IPS-NIHi7 (cell line): Measurements from ENCODE around the gene CXXC4.

Source experiments
- DNase-seq: peaks from one replicate; pipeline ENCODE4 v3.0.0; 2012; ENCODE audit warnings: mixed read lengths; ENCODE audit errors: extremely low spot score

Gene CXXC4

DNA sequence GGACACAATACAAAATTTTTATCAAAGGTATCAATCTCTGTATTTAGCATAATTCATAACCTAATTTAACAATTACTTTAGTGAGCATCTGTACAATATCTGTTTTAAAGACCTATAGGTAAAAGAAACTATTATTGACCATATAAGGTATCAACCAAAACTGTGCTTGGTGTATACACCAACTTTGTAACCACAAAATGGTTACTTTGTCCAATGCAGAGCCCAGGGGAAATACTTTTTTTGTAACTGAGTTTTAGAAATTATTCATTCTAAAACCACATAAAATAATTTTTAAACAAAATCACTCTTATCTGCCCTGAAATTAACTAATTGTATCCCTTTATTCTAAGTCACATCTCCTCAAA is 5.0 kb downstream of the CXXC4 start:
- no peak for DNase-seq

DNA sequence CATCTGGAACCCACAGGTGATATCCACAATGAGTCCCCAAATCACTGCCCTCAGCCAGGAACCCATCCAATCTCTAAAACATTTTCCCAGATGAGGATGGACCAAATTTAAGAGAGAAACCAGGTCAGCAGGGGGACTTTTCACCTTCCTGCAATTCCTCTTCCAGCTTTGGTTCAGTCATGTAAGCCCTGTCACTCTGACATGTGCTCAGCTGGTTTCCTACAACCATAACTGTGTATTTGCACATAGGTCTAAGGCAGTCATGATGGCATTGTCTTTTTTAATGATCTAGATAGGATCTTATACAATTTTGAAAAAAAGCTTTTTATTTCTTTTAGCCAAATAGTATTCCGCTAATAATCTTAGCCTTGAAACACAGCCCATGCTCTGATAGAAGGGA is 6.5 kb downstream of the CXXC4 start:
- no peak for DNase-seq

DNA sequence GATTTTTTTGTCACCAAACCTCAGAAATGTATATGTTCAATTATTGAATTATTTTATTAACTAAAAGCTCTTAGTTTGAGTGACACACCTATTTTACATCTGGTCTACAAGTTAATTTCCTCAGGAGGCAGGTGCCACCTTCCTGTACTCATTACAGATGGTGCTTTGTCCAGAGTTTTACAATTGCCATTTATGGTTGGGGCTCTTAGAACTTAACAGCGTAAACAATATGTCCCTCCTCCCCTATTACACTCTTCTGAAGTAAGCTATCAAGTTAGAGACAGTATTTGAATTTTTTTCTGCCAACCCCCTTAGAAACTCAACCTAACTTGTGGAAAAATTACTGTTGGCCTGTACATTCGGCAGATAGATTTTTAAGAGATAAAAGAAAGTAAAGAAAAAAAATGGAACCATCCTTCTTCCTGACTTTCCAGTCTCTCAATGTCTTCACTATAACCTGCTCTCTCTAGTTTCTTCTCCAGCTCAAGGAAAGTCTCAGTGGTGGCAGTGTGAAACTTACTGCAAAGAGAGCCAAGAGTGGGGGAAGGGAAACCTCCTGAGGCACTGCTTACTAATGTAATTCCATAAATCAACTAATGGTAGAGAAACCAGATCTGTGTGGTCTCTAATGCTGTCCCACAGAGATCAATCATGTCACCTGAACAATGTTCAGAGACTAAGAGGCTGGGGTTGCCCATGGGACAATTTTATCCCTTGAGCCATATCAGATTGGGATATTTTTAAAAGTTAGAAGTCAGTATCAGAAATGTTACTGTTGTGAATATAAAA is 7.8 kb downstream of the CXXC4 start:
- no peak for DNase-seq

DNA sequence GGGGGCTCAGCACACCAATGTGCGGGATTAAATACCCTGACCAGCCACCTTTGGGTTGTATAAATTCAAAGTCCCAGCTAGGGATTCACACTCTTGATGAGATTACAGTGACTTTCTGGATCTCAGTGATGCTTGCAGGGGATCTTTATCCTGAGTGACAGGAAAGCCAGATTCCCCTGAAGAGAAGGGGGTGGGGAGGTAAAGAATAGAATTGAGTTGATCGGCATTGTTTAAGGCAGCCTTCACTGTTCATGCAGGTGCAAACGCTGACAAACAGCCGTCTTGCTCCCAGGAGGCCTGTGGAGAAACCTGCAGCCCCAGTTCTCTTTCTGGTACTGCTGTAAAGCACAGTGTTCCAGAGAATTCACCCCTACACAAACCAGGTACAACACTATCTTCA is 19.0 kb downstream of the CXXC4 start:
- DNase-seq: peak; percentile 12

DNA sequence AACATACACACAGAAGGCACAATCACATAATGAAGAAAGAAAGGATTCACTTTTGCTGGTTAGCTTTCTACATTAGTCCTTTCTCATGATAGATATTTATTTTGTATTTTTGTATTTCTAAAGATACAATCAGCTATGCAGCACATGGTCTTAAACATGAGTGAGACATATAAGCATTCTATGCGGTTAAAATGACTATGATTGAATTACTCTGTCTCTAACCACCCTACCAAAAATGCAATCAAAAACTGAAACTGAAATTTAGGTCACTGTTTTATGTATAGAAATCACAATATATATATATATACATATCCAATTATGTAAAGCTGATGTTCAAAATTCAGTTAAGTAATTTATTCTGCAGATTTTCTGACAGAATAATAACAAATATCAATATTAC is 21.9 kb downstream of the CXXC4 start:
- DNase-seq: no peak

DNA sequence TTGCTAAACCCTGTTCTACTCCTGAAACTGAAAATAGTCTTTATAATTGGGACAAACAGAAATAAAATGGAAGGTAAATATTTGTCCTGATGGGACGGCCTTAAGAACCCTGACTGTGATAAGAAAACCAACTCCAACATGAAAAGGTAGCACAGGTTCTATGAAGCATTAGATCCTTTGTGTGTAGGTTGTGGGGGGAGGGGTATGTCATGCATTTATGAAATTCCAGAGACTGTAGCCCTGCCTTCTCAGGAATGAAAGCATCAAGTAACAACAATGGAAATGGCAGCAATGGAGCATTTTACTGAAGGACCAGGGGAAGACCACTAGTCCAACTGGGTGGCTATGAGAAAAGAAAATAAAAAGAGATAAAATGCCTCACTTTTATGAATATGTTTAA is 23.9 kb downstream of the CXXC4 start:
- DNase-seq: no peak

DNA sequence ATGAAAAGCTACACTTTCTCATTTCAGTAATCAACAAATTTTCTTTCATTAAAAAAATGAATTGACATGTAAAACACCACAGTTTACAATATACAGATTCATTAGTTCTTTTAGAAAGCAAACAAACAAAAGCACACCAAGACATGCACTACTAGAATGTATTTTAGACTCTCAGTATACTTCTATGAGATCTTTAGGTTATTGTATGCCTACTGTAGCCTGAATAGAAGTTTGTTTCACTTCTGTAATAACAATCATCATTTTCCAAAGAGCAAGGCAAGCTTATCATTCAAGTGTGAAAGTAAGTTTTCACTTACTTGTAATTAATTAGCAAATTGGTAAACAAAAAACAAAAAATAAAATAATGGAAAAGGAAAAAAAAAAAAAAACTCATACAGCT is 24.9 kb downstream of the CXXC4 start:
- DNase-seq: no peak

DNA sequence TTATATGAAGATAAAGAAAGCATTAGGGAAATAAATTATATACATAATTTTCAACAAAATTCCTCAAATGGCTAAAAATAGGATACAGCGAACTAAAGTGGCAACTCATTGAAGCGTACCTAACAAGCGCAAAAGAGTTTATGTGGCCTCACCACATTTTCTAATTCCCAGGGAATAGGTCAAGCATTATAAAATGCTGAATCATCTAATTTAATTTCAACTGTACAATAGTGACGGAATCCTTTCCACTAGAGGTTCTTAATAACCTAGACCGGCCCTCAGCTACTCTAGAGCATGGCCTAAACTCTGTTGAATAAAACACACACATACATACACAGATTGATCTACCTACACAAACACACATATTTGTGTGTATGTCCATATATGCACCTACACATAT is 29.1 kb downstream of the CXXC4 start:
- DNase-seq: no peak

DNA sequence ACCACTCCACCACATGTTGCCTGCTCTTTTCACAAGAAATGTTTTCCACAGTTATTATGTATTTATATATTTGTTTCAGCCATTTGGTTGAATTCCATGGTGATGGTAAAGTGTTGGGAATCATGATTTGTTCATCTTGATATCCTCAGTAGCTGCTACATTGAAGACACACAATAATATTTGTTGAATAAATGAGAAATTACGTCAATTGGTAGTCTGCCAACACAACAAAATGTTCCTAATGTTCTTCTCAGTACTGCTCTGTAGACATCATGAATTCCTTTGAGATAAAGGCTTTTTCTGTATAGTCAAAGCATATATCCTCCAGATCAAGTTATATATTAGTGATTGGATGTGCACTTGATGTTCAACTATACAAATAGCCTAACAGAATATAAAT is 29.5 kb downstream of the CXXC4 start:
- no peak for DNase-seq

DNA sequence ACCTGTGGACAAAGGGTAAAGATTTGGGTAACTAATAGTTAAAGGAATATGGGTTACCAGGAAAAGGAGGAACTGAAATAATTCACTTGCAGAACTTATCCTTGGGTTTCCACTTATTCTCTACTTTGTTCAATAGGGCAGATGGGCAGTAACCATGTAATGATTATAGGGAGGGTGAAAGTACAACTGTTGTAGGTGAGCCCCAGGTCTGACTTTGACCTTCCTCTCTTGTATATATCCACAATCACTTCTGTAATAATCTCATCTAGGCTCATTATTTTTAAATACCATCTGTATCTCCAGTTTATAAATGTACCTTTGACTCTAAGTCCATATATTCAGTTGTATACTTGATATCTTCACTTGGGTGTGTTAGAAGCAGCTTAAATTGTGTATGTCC is 32.1 kb downstream of the CXXC4 start:
- DNase-seq: no peak

DNA sequence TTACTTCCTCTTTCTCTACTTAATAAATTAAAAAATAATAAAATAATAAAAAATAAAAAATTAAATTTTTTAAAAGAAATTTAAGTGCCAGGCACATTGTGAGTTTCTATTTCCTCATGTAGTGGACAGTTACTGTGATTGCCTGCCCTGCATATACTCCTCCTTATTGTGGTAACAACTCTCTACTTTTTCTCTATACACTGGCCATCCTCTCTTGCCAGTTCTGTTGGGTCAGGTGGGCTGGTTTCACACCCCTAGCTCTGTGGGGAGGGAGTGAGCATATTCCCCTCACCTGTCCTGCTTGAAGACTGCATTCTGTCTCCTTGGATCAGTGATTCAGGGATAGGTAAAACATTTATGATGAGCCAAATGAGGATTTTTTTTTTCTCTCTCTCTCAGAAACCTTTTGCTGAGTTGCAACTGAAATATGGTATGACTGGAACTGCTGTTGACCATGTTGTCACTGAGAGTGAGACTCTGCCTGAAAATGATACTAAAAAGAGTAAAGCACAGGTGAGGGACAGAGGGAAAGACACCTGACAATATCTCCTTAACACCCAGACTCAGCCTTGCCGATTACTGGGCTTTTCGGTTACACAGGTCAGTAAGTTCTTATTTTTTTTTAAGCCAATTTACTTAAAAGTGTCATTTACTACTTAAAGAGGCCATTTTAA is 37.2 kb downstream of the CXXC4 start:
- no peak for DNase-seq

DNA sequence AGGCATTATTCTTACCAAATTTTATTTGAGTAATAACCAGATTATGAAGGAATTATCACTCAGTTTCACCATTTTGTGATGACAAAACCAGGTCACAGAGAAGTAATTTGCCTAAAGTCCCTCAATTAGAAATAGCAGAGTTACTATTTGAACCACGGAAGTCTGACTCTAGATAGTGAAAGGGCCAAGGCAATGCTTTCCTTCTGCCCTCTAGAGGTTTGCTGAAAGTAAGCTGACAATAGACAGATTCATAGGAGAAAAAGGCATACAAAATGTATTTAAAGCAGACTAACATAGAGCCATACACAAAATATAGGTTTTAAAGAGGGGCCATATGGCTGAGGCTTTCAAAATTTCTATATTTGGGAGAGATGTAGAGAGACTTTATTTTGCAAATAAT is 43.1 kb downstream of the CXXC4 start:
- peak; percentile 11 for DNase-seq

DNA sequence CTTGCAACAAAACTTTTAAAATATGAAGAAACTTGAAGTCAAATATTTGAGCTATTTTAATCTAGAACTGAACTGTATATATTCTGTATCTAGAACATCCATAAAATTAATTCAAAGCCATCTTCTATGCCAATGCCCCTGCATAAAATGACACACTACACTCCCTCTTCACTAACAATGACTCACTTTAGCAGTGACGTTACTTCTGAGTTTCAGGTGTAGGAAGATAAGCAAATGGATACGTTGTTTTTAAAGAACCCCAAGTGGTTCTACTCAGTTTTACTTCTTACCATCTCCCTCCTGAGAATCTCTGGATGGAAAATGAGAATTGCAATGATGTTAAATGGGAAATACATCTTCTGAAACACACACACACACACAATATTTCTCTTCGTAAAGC is 45.2 kb downstream of the CXXC4 start:
- no peak for DNase-seq

DNA sequence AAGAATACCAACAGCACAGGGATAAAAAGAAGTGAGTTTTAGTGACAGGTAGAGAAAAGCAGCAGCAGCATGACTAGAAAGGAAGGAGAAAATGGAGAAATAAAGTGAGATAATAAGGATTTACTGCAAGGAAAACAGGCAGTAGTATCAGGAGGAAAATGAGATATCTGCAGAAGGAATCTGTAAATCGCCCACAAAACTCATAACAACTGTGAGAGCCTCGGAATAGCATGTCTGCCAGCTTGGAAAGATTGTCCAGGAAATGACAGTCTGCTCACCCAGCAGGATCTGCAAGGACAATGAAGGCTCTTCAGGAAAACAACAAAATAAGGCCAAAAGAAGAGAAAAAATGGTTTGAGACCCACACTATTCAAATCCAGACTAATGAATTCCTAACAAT is 47.4 kb downstream of the CXXC4 start:
- no peak for DNase-seq

DNA sequence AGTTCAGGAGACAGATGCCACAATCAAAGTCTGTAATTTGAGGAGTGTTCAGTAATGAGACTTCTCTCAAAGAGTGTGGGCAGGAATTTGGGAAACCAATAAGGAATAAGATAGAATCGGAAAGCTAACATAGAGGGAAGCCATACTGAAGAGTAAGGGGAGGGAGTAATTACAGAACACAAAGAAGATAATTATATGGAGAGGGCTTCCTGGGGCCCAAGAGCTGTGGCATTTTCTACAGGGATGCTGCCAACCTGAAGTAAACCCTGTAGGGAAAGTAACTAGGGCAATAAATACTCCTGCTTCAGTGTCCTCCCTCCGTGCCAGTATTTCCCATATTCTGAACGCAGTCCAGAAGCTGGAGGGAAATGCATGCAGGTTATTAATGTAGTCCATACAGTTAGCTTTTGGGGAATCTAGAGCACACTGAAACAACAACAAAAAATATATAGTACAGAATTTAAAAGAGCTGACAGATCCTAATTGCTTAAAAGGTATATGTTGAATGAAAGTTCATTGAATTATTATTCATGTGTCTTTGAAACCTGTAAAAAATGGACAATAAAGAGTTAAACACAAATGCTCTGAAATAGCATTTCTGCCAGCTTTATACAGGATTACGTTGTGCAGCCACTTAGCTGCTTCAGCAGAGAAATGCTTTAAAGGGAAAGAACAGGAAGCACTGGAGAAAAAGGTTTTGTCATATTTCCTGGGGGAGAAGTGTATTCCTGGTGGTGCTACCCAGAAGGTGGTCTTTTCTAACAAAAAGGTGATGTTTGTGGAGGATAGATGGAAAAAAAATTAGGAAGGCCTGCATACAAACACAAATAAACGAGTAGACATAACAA is 48.0 kb downstream of the CXXC4 start:
- no peak for DNase-seq

DNA sequence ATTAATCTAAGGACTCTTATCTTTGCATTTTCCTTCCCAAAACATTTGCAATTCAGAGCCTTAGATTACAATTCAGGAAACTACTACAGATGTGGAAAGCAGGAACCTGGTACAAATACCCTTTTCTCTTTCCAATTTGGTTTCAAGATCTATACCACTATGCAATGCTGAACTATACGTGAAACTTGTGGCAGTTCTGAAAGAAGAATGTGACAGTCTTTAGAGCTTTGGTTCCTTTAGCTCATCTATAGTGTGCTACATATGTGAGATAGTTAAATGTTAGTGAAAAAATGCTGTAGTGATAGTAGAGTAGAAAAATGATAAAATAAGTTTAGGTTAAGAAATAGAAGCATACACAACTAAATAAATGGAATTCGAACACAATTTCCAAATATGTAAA is 50.0 kb downstream of the CXXC4 start:
- no peak for DNase-seq

DNA sequence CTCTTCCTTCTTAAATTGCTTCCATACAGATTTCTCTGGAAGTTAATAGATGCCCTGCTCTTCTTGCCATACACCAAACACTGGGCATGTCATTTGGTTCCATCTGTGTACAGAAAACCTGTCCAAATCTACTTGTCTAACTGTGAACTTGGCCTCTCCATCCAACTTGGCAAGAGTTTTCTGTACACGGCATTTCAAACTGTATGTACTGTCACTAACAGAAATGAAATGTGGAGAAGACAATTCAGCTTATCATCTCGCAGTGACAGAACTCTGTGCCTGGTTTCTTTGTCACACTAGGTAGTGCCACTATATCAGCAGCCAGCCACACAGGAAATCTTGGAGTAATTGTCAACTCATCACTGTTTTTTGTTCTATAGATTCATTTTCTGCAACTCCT is 58.2 kb downstream of the CXXC4 start:
- no peak for DNase-seq

DNA sequence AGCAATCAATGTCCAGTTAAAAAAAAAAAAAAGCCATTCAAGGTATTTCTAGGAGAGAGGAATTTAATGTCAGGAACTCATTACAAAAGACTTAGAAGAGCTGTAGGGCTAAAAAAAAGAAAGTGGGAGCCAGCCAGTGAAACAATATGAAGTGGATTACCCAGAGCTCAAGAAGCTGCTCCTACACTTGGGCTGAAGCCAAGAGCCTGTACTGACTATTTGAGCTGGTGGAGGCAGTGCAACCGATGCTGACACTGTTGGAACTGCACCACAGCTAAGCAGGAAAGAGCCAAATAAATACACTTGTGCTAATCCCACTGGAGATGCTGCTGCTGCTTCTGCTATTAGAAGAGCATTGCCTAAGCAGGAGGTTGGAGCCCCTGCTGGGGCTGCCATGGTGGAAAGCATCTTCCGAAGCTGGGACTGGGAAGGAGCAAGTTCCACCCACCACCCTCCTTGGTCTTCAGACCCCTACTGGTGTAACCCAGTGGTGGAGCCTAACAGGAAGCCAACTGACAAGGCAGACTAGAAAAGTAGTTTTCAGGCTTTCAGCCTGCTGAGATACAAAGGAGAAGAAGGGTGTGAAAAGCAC is 65.4 kb downstream of the CXXC4 start:
- no peak for DNase-seq

DNA sequence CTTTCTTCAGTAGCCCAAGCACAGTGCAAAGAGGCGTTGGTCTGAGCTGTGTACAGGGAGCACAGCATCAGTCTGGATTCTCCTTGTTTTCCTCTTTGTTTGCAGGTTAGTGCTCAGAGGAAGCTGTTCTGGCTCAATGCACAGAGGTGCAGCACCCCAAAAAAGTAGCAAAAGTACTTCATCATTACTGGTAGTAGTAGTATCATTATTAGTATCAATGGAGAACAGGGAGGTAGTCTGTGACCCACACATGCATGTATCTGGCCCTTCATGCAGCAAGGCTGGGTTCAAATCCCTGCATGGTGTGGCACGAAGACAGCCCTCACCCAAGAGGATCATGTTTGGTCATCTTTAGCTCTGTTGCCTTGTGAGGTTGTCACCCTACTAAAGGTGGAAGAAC is 68.7 kb downstream of the CXXC4 start:
- DNase-seq: no peak

DNA sequence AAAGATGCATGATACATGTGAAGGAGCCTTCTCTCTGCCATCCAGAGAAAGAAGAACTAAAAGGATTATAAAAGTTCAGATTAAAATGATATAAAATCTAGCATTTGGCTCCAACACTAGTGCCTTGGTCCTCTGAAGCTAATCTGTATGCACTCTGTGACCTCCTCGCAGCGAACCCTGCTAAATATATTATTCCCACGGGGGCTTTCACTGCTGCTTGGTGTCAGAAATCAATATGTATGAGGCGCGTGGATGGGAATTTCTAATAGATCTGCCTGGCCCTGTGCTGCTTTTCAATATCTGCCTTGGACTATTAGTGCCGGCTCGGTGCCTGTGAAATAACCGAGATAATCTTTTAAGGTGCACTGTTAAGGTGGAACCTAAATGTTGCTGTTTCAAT is 69.7 kb downstream of the CXXC4 start:
- no peak for DNase-seq

DNA sequence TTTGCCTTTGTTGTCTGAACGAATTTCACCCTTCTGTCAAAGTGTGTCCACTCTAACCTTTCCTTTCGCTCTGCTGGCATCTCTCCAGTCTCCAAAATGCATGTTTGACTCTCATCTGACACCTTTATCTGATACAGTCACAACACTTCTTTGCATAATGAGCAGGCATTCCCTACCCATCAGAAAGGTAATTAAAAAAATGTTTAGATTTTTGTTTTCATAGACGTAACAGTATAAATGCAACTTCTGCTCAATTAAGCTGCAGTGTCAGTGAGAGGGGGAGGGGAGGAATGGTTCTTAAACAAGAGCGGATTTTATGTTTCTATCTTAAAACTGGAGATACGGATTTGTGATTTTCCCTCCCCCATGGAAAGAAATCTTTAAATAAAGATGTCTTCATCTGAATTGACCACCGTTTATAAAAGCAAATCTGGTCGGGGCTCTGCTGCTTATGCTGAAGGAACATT is 70.2 kb downstream of the CXXC4 start:
- no peak for DNase-seq

DNA sequence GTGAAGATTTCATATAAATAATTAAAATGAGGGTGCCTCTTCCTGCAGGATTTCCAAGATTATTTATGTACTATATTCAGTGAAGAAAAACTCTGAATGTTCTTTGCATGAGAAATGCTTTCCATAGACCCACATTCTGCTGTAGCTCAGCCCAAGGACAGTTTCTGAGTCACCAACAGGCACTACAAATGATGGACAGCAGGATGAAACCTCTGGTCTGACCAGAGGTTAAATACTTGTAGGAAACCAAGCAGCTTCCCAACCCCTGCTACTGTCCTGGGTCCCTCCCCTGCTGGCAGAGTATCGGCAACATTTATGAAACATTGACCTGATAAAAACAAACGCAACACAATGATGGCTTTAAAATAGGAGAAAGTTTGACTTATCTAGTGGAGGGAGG is 73.1 kb downstream of the CXXC4 start:
- peak; percentile 25 for DNase-seq
